GM10266 (cell line): ENCODE measurements around the gene HRC.
"Not testable (repeated sequence)": the region's sequence is repeated elsewhere in the genome, so short reads cannot be mapped to it uniquely, and the experiment has no call there.

Source experiments
- DNase-seq: peaks from one replicate; pipeline ENCODE4 v3.0.0; 2012; ENCODE audit errors: extremely low spot score
- CTCF ChIP-seq: IDR thresholded peaks from 2 replicates; pipeline ENCODE4 v1.5.1; 2012; ENCODE audit warnings: mild to moderate bottlenecking, low read depth; ENCODE audit not compliant: control insufficient read depth, insufficient read depth; ENCODE audit errors: missing control alignments

Gene HRC

GRCh38 chr19:49190781-49191180, 35.6 kb upstream of the HRC start:
- TF ChIP-seq CTCF = no peak
- no peak for DNase-seq

- TF ChIP-seq CTCF = no peak
- no peak for DNase-seq
Observed at GRCh38 chr19:49189259-49189658, 34.1 kb upstream of the HRC start.

GRCh38 chr19:49188626-49189200, 33.5 kb upstream of the HRC start:
- DNase-seq = no peak
- no peak for TF ChIP-seq CTCF

GRCh38 chr19:49186108-49186507, 30.9 kb upstream of the HRC start:
- no peak for TF ChIP-seq CTCF
- no peak for DNase-seq

- no peak for TF ChIP-seq CTCF
- no peak for DNase-seq
Observed at GRCh38 chr19:49182848-49183375, 27.7 kb upstream of the HRC start.

- DNase-seq = not testable (repeated sequence)
Observed at GRCh38 chr19:49182010-49182847, 27.0 kb upstream of the HRC start.

- no peak for DNase-seq
Observed at GRCh38 chr19:49180659-49181058, 25.5 kb upstream of the HRC start.

More at GRCh38 chr19:49180659-49181058, 25.5 kb upstream of the HRC start:
- no peak for TF ChIP-seq CTCF
